GM10248 (cell line): ENCODE results near the gene RPL31.

ENCODE experiments used
- CTCF ChIA-PET: fragments of 300-600 bp; sonication (Branson Sonifier 250); formaldehyde crosslinking; extraction: SDS; loops from one replicate; lab custom pipeline; 2021; ENCODE audit warnings: antibody characterized with exemption; lab: Yijun Ruan, JAX
- POLR2A ChIA-PET: fragments of 350-650 bp; sonication (Branson Sonifier 250); formaldehyde crosslinking; extraction: SDS; loops from one replicate; lab custom pipeline; 2020; ENCODE audit warnings: antibody characterized with exemption; lab: Yijun Ruan, JAX
- DNase-seq: peaks from one replicate; pipeline ENCODE4 v3.0.0; 2012; ENCODE audit errors: extremely low spot score
- CTCF ChIP-seq: IDR thresholded peaks from 2 replicates; pipeline ENCODE4 v1.5.1; 2012; ENCODE audit warnings: mild to moderate bottlenecking, low read depth; ENCODE audit errors: extremely low read depth, missing control alignments, control extremely low read depth

RPL31 gene

GRCh38 chr2:100984892-100985307 lies 17.2 kb upstream of the RPL31 start:
- TF ChIP-seq CTCF: peak; percentile 91
- ChIA-PET CTCF (interaction anchor here (0.7 to 4.2 kb wide), 3 partner anchors 255 to 723 kb away, joined by 3 to 45 read pairs (median 4); no protein-coding TSS in a partner anchor), POLR2A (interaction anchor here (0.5 kb wide), 1 partner anchor 11 kb away, joined by 3 read pairs; no protein-coding TSS in a partner anchor)
- peak; percentile 82 for DNase-seq

GRCh38 chr2:100986157-100986556 lies 15.9 kb upstream of the RPL31 start:
- DNase-seq: no peak
- no peak for TF ChIP-seq CTCF
- POLR2A ChIA-PET: no interaction called here
- CTCF ChIA-PET: interaction anchor here (0.7 to 4.2 kb wide), 9 partner anchors 9 to 724 kb away, joined by 3 to 45 read pairs (median 3); no protein-coding TSS in a partner anchor

- POLR2A ChIA-PET: interaction anchor here (0.8 kb wide), 1 partner anchor 14 kb away, joined by 4 read pairs; the partner anchor contains the start of gene RPL31
- CTCF ChIA-PET: interaction anchor here (1.1 to 4.2 kb wide), 7 partner anchors 9 to 393 kb away, joined by 3 to 45 read pairs (median 5); partner anchors contain the start of gene RPL31
- no peak for DNase-seq
- no peak for TF ChIP-seq CTCF
Measured at GRCh38 chr2:100987536-100987935, 14.6 kb upstream of the RPL31 start.

- ChIA-PET CTCF (interaction anchor here (1.1 to 4.2 kb wide), 7 partner anchors 9 to 393 kb away, joined by 3 to 45 read pairs (median 5); partner anchors contain the start of gene RPL31), POLR2A (interaction anchor here (0.8 kb wide), 1 partner anchor 14 kb away, joined by 4 read pairs; the partner anchor contains the start of gene RPL31)
- no peak for TF ChIP-seq CTCF
Measured at GRCh38 chr2:100987974-100988373, 14.1 kb upstream of the RPL31 start.

GRCh38 chr2:100988630-100989417 lies 13.3 kb upstream of the RPL31 start:
- POLR2A ChIA-PET: no interaction called here
- CTCF ChIA-PET: interaction anchor here (1.1 to 4.2 kb wide), 3 partner anchors 258 to 381 kb away, joined by 3 to 45 read pairs (median 9); no protein-coding TSS in a partner anchor

More at GRCh38 chr2:100987974-100988373, 14.1 kb upstream of the RPL31 start:
- no peak for DNase-seq

More at GRCh38 chr2:100988630-100989417, 13.3 kb upstream of the RPL31 start:
- no peak for TF ChIP-seq CTCF
- DNase-seq: no peak
